IMR-90 (cell line): ENCODE measurements around the gene ZNF550. TPM values are rescaled to one million over a fixed set of nuclear protein-coding genes. Genes with fewer than 3 reads are reported as not detected.

Source experiments
- ATAC-seq: fragments of 200-7000 bp; cut with Tn5 transposase; 2 replicates; pipeline ENCODE4 v1.9.1; 2020; ENCODE audit warnings: low read depth, mild to moderate bottlenecking, moderate library complexity
- BruUV-seq: library from RNA; stranded (reverse); fragments of 400-500 nt; replicated peaks from 2 replicates; lab custom pipeline; 2021; lab: Mats Ljungman, UMichigan
- CTCF ChIA-PET: fragments of 300-600 bp; formaldehyde crosslinking; extraction: SDS; loops from one replicate; lab custom pipeline; 2021; ENCODE audit warnings: antibody characterized with exemption; lab: Yijun Ruan, JAX
- POLR2A ChIA-PET: fragments of 300-600 bp; sonication (Branson Sonifier 250); formaldehyde crosslinking; loops from one replicate; lab custom pipeline; 2022; ENCODE audit warnings: antibody characterized with exemption; ENCODE audit not compliant: unreplicated experiment; lab: Charles Lee
- DNase-seq: peaks from one replicate; pipeline ENCODE4 v3.0.0; 2013
- H2AFZ ChIP-seq: replicated peaks from 2 replicates; pipeline ENCODE3; 2013; ENCODE audit warnings: low read length, mild to moderate bottlenecking; ENCODE audit not compliant: poor library complexity
- H2AK5ac ChIP-seq: 2 replicates; pipeline ENCODE4 v1.6.1; 2013; ENCODE audit warnings: low read depth, low read length, inconsistent platforms
- H2AK9ac ChIP-seq: replicated peaks from 2 replicates; pipeline ENCODE3; 2013; ENCODE audit warnings: mild to moderate bottlenecking, low read depth, low read length, moderate library complexity; ENCODE audit not compliant: poor library complexity
- H2BK120ac ChIP-seq: 2 replicates; pipeline ENCODE4 v1.6.1; 2013; ENCODE audit warnings: low read depth, low read length, inconsistent platforms
- H2BK15ac ChIP-seq: 3 replicates; pipeline ENCODE4 v1.6.1; 2013; ENCODE audit warnings: low read depth, low read length, inconsistent platforms
- H2BK20ac ChIP-seq: 2 replicates; pipeline ENCODE4 v1.6.1; 2013; ENCODE audit warnings: low read depth, mild to moderate bottlenecking, inconsistent platforms, low read length, moderate library complexity
- H2BK5ac ChIP-seq: 2 replicates; pipeline ENCODE4 v1.6.1; 2013; ENCODE audit warnings: mild to moderate bottlenecking, low read depth, low read length, inconsistent platforms; ENCODE audit not compliant: poor library complexity, severe bottlenecking
- H3K14ac ChIP-seq: replicated peaks from 2 replicates; pipeline ENCODE4 v1.6.1; 2013; ENCODE audit warnings: low read depth, low read length, inconsistent platforms
- H3K18ac ChIP-seq: 2 replicates; pipeline ENCODE4 v1.6.1; 2013; ENCODE audit warnings: low read depth, low read length, control low read depth
- H3K23ac ChIP-seq: 2 replicates; pipeline ENCODE4 v1.6.1; 2013; ENCODE audit warnings: low read depth, low read length, inconsistent platforms
- H3K27ac ChIP-seq: 2 replicates; pipeline ENCODE4 v1.5.1; 2013; ENCODE audit warnings: mild to moderate bottlenecking, control low read depth, low read length; ENCODE audit not compliant: insufficient read depth
- H3K27me3 ChIP-seq: 2 replicates; pipeline ENCODE4 v1.6.1; 2013; ENCODE audit warnings: low read length; ENCODE audit not compliant: control insufficient read depth, insufficient read depth
- H3K36me3 ChIP-seq: 2 replicates; pipeline ENCODE4 v1.6.1; 2013; ENCODE audit warnings: low read length, mixed read lengths; ENCODE audit not compliant: control insufficient read depth, insufficient read depth
- H3K4ac ChIP-seq: 2 replicates; pipeline ENCODE4 v1.6.1; 2013; ENCODE audit warnings: low read depth, low read length, inconsistent platforms
- H3K4me1 ChIP-seq: 2 replicates; pipeline ENCODE4 v1.6.1; 2013; ENCODE audit warnings: low read length, mixed read lengths; ENCODE audit not compliant: control insufficient read depth, insufficient read depth
- H3K4me2 ChIP-seq: 2 replicates; pipeline ENCODE4 v1.6.1; 2013; ENCODE audit warnings: low read depth, mild to moderate bottlenecking, control low read depth, low read length, moderate library complexity
- H3K4me3 ChIP-seq: 2 replicates; pipeline ENCODE4 v1.5.1; 2013; ENCODE audit warnings: low read depth, mild to moderate bottlenecking, control low read depth, low read length, moderate library complexity; ENCODE audit not compliant: insufficient read depth
- H3K56ac ChIP-seq: 2 replicates; pipeline ENCODE4 v1.6.1; 2013; ENCODE audit warnings: low read length, inconsistent platforms; ENCODE audit not compliant: insufficient read depth; ENCODE audit errors: extremely low read depth
- H3K79me1 ChIP-seq, 2 experiments: 2 replicates each; pipeline ENCODE4 v1.6.1; 2013; ENCODE audit warnings: low read length in 2 of 2, inconsistent platforms in 1 of 2, low read depth in 1 of 2
- H3K9ac ChIP-seq: 2 replicates; pipeline ENCODE4 v1.6.1; 2013; ENCODE audit warnings: low read depth, low read length, control low read depth
- H3K9me1 ChIP-seq: 2 replicates; pipeline ENCODE4 v1.6.1; 2013; ENCODE audit warnings: low read length, inconsistent platforms; ENCODE audit not compliant: insufficient read depth
- H3K9me3 ChIP-seq: 2 replicates; pipeline ENCODE4 v1.6.1; 2013; ENCODE audit warnings: low read length; ENCODE audit not compliant: control insufficient read depth, insufficient read depth
- H4K20me1 ChIP-seq: 2 replicates; pipeline ENCODE4 v1.6.1; 2013; ENCODE audit warnings: low read length, inconsistent platforms; ENCODE audit not compliant: insufficient read depth
- H4K5ac ChIP-seq: 2 replicates; pipeline ENCODE4 v1.6.1; 2013; ENCODE audit warnings: mild to moderate bottlenecking, low read depth, low read length, control low read depth
- H4K8ac ChIP-seq, 2 experiments: 2 replicates each; pipeline ENCODE4 v1.6.1; 2013; ENCODE audit warnings: low read depth in 2 of 2, low read length in 2 of 2, control low read depth in 1 of 2, inconsistent platforms in 1 of 2
- H4K91ac ChIP-seq: 2 replicates; pipeline ENCODE4 v1.6.1; 2013; ENCODE audit warnings: low read depth, low read length, inconsistent platforms; ENCODE audit not compliant: insufficient read depth
- ELK1 ChIP-seq: fragments of 150-350 bp; IDR thresholded peaks from 2 replicates; pipeline ENCODE4 v1.6.1; 2016; ENCODE audit warnings: low read depth, mild to moderate bottlenecking, low read length, moderate library complexity, borderline replicate concordance
- SMC3 ChIP-seq: fragments of 150-350 bp; IDR thresholded peaks from 2 replicates; pipeline ENCODE4 v1.6.1; 2016; ENCODE audit warnings: low read depth, mild to moderate bottlenecking, antibody characterized with exemption, low read length, moderate library complexity
- WGBS, 2 experiments: methylation state at CpG; one replicate each; pipeline versions ENCODE4 v1.1.5 to v1.1.7; 2013; ENCODE audit warnings: missing lambda C conversion rate in 2 of 2; ENCODE audit not compliant: insufficient read length in 1 of 2; ENCODE audit errors: extremely low coverage in 2 of 2; 5-methylcytosine and 5-hydroxymethylcytosine counted together
- dilution Hi-C: fragments of 300-500 bp; cut with HindIII; formaldehyde crosslinking; loops from one replicate; pipeline ENCODE4 v1.14.3; 2018; ENCODE audit warnings: low sequenced_read_pairs; ENCODE audit not compliant: unreplicated experiment
- in situ Hi-C: fragments of 300-500 bp; cut with MboI; formaldehyde crosslinking; loops from 3 replicates; pipeline ENCODE4 v1.14.3; 2019; ENCODE audit warnings: low sequenced_read_pairs, inconsistent platforms, mixed read lengths
- intact Hi-C: fragments of 100-400 bp; cut with micrococcal nuclease; formaldehyde crosslinking; loops from 2 replicates; pipeline ENCODE4 v1.10.0; 2022
- polyA plus RNA-seq, 3 experiments: library from polyadenylated mRNA; depleted of rRNA; stranded (reverse); fragments of >200 nt; gene quantifications; 2 replicates each; pipeline ENCODE4 v1.2.3, GENCODE V29; 2012; ENCODE audit warnings: low replicate concordance in 1 of 3
- total RNA-seq: library from RNA; depleted of rRNA; stranded (reverse); fragments of >200 nt; gene quantifications from 2 replicates; pipeline ENCODE4 v1.2.3, GENCODE V29; 2012

ZNF550 gene
- total and polyA plus RNA-seq, 2 of the 4 experiments (the other 2 are of a cell fraction) = 5.7 to 12.5 TPM

GRCh38 chr19:57583104-57583520, 23.4 kb upstream of the ZNF550 start:
- Histone ChIP-seq H3K4ac (no peak overlapping the region), H3K27me3 (no peaks in the 10 kb centered on the region), H2AK5ac (no peak overlapping the region), H3K79me1 (peaks cover 16 to 29% of the 10 kb centered on the region in 2 experiments), H2BK120ac (no peak overlapping the region), H3K9me1 (peaks cover 1% of the 10 kb centered on the region), H4K8ac (peak overlapping the region; percentile 84 to 98; a peak in 3 of 4 replicates), H4K20me1 (0 out of 2 replicates have a peak, but pooled peaks cover 3% of the 10 kb centered on the region), H3K18ac (no peak overlapping the region), H3K4me3 (no peak overlapping the region), H4K91ac (no peak overlapping the region), H4K5ac (peak overlapping the region; percentile 97), H3K56ac (no peak overlapping the region), H3K4me1 (peaks cover 4% of the 10 kb centered on the region), H3K9ac (no peak overlapping the region), H2AK9ac (peak overlapping the region; percentile 88), H3K14ac (no peak overlapping the region), H3K23ac (no peak overlapping the region), H3K27ac (no peak overlapping the region), H2BK15ac (no peak overlapping the region), H2BK5ac (no peak overlapping the region), H2AFZ (peak overlapping the region; percentile 99), H3K36me3 (peaks cover 3% of the 10 kb centered on the region), H3K9me3 (peaks cover 12% of the 10 kb centered on the region), H3K4me2 (no peak overlapping the region; the same call in 1 of the 2 replicates), H2BK20ac (no peak overlapping the region)
- DNase-seq = no peak
- ChIA-PET POLR2A (no interaction called here), CTCF (no interaction called here)
- dilution Hi-C loops (no loop called here), in situ Hi-C loops (no loop called here), intact Hi-C loops (no loop called here)
- ATAC-seq = no peak
- BruUV-seq = no TSS peak
- 9% methylated on average over 6 of the region's 21 CpGs; no CpG with 5 or more reads in 1 of the 2 experiments for WGBS, 2 experiments
- TF ChIP-seq ELK1 (no peak), SMC3 (no peak)
